HG03432 (cell line): Measurements from ENCODE around the gene OR1D5.
"Not testable (repeated sequence)": the region's sequence is repeated elsewhere in the genome, so short reads cannot be mapped to it uniquely, and the experiment has no call there.

Source experiments
- ATAC-seq: cut with Tn5 transposase; IDR thresholded peaks from one replicate; pipeline ENCODE4 v1.9.1; 2021; ENCODE audit warnings: mild to moderate bottlenecking, moderate library complexity; ENCODE audit not compliant: unreplicated experiment

OR1D5 gene, protein sequence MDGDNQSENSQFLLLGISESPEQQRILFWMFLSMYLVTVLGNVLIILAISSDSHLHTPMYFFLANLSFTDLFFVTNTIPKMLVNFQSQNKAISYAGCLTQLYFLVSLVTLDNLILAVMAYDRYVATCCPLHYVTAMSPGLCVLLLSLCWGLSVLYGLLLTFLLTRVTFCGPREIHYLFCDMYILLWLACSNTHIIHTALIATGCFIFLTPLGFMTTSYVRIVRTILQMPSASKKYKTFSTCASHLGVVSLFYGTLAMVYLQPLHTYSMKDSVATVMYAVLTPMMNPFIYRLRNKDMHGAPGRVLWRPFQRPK

DNA sequence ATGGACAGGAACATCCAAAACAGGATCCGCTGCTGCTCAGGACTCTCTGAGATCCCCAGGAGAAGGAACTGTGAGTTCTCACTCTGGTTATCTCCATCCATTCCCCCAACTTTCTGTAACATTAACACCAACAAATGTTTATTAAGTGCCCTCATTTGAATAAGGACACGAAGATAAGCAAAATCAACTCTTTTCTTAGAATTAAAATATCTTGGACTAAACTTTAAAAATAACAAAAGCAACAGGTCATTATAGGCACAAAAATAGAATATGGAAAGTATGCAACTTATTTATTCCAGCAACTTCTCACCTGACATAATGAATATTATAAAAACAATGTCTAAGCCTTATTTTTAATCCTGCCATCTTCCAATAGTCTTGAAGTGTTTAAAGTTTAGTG lies at the start of gene OR1D5:
OR1D5 (minus strand) TSS at position 101 of the 400 bp plus-strand sequence; CDS start at position 101, 0 bp downstream.
- ATAC-seq = not testable (repeated sequence)

DNA sequence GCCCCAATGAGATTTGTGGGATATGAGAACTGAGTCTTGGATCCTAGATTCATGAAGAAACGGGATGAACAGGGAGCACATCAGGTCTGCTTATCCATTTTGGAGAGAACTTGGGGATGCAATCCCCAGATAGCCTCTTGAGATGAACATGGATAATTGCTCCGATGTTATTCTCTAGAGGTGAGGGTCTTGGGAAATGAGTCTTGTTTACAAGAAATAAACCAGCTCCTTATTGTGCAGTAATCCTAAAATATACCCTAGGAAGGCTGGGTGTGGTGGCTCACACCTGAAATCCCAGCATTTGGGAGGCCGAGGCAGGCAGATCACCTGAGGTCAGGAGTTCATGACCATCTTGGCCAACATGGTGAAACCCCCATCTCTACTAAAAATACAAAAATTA lies 40.9 kb upstream of the OR1D5 start, which contains the start of gene OR1D2:
OR1D2 (minus strand) TSS at position 101 of the 400 bp plus-strand sequence. CDS start 11,426 bp downstream, outside the sequence.
- no peak for ATAC-seq

DNA sequence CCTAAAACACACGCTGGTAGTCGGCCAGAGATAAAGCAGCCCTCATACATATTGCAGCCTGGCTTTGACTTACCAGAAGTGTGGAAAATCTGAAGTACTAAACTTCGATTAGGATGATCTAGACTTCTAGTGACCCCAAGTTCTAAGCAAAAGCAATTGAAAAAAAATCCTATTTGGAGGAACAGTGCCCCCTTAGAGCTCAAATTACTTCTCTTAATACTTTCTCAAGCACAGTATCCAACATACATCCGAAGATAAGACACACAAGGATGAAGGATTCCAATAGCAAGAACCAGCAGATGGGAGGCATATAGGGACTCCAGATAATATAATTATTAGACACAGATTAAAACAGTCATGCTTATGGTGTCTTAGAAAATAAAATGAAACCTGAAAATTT lies 10.4 kb upstream of the OR1D5 start:
- not testable (repeated sequence) for ATAC-seq

DNA sequence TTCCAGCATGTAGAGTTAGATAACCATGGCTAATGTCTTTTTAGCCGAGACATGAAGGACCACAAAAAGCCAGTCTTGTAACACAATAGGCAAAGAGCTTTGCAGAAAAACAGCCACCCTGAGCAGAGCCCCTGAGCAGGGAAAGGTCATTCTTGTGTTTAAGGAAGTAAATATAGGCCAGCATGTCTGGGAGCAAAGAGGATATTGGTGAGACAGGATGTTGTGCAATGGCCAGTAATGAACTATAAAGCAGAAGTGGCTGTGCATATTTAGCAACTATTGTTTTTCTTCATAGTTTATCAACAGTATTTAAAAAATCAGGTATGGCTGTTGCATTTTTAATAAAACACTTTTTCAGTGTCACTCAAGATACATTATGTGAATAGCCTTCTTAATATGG lies 1.8 kb upstream of the OR1D5 start:
- not testable (repeated sequence) for ATAC-seq

DNA sequence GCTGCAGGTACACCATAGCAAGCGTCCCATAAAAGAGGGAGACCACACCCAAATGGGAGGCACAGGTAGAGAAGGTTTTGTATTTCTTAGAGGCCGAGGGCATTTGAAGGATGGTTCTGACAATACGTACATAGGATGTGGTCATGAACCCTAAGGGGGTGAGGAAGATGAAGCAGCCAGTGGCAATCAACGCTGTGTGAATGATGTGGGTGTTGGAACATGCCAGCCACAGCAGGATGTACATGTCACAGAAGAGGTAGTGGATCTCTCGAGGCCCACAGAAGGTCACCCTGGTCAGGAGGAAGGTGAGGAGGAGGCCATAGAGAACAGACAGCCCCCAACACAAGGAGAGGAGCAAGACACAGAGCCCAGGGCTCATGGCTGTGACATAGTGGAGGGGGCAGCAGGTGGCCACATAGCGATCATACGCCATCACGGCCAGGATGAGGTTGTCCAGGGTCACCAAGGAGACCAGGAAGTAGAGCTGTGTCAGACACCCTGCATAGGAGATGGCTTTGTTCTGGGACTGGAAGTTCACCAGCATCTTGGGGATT lies 506 bp downstream of the OR1D5 start:
- not testable (repeated sequence) for ATAC-seq

DNA sequence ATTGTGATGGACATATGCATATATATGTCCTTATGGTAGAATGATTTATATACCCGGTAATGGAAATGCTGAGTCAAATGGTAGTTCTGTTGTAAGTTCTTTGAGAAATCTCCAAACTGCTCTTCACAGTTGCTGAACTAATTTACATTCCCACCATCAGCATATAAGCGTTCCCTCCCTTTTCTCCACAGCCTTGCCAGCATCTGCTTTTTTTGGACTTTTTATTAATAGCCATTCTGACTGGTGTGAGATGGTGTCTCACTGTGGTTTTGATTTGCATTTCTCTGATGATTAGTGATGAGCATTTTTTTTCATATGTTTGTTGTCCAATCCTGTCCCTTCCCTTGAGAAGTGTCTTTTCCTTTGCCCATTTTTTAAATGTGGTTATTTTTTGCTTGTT lies 8.5 kb downstream of the OR1D5 start:
- not testable (repeated sequence) for ATAC-seq

DNA sequence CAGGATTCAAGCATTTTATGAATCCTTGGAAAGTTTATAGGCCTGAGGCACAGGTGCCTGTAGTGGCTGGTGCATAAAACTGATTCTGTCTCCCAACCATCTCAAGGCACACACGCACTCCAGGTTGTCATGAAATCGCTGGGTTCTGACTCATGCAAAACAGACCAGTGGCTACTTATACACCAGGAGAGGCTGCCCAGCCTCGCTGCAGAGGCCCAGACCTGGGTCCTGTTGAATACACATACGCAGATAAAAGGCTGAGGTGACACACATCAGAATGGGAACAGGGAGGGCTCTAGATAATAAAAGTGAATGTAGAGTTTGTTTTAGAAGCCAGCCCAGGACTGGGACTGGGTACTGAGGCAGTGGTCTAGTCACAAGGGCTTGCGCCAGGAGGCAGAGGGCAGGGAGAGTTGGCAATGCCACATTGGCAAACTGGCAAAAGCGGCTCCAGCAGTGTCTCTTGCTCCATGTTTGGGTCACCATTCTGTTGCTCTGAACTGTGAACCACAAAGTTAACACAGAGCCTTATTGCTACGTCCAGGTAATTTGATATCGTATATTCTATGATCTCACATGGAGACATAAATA lies 13.6 kb downstream of the OR1D5 start:
- no peak for ATAC-seq

DNA sequence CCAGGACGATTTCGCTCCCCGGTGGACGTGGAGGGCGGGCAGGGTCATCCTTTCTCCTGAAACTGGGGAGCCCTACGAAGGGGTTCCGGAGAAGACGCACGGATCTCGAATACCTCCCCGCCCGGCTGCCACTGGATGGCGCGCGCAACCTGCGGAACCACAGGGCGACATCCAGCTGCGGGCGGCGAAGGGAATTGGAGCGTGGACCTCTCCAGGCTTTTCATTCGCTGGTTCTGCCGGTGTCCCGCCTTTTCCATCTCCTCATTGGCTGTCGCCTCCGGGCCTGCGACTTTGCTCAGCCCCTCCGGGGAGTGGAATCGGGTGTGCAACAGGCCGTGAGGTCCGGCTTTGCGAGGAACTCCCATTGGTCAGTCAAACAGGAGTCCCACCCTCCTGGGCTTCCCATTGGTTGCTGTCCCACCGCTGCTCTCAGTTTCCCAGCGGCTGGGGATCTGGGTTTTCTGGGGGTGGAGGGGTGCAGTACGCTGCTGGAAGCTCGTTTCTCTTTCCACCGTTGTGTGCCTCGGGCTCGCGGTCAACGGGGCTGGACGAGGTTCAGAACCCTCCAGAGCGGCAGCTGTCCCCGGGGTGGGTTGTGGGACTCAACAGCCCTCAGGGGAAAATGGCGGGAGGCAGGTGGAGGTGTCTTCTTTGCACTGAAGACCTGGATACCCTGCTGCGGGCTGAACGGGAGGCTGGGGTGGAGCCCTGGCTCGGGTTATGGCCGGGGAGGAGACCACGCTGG lies 14.5 kb downstream of the OR1D5 start:
- peak; percentile 94 for ATAC-seq

DNA sequence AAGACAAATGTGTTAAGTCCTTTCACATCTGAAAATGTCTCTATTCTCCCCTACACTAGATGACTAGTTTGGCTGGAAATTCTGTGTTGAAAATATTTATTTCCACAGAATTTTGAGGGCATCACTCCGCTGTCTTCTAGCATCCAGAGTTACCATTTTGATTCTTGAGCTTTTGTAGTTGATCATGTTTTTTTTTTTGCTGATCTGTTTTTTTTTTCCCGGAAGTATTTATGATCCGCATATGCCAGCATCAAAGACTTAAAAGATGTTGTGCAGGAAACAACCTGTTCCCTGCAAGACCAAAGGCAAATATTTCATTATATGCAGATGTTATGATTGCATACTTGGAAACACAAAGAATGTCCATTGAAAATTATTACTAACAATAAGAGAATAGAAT lies 16.7 kb downstream of the OR1D5 start:
- ATAC-seq = no peak

DNA sequence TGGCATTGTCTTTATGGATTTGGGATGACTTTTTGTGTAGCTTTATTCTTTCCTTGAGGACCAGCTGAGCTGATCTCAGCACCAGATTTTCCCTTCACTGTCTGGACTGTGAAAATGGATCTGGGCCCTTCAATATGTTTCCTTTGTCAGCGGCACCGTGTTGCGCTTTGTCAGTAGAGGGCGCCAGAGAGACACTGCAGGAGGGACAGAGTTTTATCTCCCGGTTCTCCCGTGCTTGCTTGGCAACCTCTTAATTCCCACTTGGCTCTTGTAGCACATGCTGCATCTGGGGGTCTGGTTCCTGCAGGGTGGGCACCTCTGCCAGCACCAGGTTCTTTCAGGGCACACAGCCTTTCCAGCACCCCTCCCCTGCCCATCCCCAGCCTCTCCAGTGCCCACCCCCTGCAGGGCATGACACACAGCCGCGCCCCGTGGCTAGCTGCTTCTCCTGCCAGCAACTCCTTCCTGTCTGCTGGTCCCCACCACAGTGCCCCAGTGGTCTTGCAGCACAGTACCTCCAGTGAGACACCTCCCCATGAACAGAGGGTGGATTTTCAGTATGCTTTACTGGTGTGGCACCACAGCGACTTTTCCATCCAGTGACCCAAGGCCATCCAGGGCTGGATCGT lies 19.6 kb downstream of the OR1D5 start:
- ATAC-seq = no peak

DNA sequence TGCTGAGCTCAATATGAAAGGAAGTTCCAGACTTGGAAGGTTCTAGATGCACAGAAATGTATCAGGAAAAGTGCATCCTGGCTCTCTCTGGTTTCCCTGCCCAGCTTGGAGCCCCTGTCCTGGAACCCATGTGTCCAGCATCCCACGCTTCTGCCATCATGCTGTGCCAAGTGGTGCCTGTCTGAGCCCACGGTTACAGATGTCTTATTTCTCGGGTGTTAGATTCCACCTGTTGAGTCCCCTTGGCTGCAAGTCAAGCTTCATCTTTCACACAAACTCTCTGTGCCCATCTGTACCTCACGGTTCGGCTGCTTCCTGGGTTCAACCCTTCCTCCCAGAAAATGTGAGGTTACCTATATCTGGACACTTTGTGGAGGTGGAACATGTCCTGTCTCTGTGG lies 22.5 kb downstream of the OR1D5 start:
- no peak for ATAC-seq

DNA sequence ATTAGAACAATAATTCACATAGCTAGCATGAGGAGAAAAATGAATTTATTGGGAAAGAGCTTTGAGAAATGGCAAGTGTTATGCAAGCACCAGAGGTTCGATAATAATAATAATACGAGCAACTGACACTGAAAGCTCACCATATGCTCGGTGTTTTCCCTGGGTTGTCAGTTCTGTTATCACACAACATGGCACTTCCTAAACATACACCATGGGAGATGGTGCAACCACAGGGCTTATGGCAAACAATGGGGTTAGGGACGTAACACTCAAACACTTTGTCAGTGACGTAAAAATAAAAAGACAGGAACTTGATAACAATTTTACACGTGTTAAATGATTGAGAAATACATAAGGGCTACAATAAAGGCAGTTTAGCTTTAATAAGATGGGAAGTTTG lies 23.7 kb downstream of the OR1D5 start:
- ATAC-seq = no peak

DNA sequence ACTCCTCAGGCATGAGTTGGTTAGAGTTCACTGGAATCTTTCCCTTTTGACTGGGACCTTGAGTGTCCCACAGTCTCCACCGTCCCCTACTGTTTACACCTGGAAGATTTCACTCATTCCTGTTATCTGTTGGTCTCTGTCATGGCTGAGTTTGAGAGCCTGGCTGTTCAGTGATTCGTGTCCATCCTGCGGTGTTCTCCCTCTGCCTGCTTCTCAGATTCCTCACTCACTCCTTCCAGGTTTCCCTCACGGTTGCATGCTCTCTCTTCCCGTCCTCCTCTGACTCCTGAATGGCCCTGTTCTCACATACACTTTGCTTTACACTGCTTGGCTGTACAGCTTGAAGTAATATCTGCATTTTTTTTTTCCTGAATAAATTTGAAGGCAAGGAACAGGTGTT lies 24.5 kb downstream of the OR1D5 start:
- ATAC-seq = no peak

DNA sequence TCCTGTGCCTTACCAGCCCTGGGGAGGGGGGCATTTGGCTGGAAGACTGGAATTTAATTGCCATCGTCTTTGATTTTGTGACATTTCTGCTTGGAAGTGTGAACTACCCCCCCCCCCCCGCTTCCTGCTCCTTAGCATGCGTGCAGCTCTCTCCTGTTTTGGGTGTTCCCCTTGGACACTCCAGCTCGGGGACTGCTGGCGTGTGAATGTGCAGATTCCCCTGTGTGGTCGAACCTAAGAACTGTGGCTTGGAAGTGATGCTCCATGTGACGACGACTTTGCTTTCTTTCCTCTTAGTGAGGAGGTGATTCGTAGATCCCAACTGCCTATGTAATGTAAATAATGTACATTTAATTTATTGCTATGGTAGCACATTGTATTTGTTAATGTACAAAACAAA lies 26.1 kb downstream of the OR1D5 start:
- ATAC-seq = no peak

DNA sequence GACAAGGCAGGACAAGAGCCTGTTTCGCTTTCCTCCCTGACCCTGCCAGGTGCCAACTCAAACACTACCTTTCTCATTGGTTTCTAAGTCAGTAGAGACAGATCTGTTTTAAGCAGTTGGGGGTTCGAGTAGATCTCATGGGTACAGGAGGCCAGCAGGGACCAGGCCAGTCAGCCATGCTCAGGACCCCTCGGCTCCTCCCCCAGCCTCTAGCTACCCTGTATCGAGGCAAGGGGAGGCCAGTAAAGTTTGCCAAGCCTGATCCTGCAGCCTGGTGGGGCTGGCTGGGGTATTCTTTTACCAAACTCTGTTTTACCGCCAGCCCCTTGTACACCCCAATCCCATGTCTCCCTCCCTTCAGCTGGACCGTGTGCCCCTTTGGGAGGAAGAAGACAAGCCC lies 26.6 kb downstream of the OR1D5 start:
- no peak for ATAC-seq

DNA sequence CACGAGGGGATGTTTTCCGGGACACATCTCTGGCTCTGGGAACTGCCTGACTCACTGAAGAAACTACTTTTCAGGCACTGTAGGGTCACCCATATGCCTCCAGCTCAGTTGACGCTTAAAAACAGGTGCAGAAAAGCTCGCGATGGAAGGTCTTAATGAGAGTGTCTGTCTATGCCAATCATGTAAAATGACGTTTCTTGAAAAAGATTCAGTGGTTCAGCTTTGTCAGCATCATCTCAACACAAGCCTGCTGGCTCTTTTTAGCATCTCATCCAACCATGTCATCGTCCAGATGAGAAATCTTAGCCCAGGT lies 27.5 kb downstream of the OR1D5 start:
- no peak for ATAC-seq

DNA sequence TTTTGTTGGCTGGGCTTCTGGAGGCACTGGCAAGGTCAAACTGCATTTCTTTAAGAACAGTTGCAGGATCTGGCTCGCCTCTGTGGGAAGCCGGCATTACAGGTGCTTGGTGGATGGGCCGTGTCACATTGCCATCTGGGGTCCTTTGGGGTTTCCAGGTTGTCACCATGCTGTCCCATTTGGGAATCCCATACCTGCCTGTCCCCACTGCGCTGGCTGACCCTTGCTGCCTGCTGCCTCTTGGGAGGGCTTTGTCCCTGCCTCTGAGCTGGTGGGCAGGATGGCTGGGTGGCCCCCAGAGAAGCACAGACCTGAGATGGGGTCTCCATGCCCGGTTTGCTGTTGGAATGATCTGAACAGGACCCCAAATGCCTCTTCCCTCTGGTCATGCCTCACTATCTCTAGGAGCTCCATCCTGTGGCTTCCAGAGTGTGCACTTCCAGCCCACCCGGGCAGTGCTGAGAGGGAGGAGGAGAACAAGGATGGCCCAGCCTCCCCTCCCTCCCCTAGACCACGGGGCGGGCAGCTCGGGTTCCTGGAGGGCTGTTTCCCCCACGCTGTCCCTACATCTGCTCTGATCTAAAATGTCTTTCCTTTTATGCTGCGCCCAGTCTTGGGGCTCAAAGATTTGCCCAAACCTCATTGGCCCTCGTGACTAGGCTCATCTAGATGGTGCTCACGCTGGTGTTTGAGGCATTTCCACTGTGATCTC lies 28.0 kb downstream of the OR1D5 start:
- ATAC-seq = no peak

DNA sequence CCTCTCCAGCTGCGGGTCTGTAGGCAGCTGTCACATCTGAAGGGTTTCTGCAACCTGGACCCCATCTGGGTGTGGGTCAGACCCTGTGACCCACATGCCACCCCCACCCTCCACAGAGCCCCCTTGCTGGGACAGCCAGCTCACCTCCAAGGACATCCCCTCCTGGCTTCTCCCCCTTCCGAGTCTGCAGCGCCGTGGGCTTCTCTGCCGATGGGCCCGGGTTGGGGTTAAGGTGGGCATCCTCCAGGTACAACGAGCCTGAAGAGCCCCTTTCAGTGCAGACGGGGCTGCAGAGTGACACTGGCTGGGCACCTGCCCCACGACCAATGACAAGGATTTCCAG lies 28.9 kb downstream of the OR1D5 start:
- ATAC-seq = no peak

DNA sequence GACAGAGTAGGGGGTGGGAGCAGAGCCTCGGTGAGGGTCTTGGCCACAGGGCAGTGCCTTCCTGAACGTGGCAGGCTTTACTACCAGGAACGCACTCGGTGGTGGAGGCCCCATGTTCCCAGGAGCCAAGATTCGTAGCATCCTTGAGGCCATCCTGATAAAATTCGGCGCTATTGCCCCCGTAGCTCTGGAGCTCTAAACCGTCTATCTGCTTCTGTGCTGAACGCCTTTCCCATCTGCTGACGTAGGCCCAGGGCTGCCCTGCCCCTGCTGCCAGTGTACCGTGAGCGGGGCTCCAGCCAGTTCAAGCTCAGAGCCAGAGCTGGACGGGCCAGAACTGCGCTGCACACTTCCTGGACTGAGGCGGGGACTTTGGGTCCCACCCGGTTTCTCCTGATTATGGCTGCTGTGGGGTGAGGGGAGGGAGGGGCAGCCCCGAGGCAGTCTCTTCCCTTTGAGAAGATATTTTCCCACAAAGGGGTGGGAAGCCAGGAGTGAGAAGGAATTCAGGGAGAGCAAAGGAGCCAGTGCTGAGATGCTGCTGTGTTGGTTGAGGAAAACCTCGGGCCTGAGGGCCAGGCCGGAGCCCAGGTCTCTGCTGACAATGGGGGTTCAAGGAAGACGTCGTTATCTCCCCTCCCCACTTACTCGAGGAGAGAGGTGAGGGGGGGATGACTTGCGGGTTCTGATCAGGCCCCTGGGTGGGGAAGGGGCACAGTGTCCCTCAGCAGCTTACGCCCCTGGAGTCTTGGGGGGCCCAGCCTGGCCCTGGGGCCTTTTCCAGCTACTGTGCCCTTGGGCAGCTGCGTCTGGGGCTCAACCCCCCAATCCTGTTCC lies 29.4 kb downstream of the OR1D5 start:
- ATAC-seq = no peak

DNA sequence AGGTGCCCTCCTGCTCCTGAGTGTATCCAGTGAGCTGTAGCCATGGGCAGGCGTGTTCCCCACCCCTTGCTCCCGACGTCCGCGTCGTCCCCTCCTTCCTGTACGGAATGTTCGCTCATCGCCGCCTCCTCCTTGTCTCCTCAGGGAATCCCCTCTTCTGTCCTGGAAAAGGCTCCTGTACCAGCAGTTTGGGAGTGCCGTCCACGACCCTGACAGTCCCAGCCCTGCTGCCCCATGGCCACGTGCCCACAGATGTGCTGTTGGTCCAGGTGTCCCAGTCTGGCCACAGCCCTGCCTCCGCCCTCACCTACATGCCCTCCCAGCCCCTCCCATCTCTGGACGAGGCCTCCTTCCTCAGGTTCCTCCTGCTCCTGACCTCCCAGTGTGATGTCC lies 30.2 kb downstream of the OR1D5 start:
- no peak for ATAC-seq
